GM18873 (cell line): Measurements from ENCODE around the gene GJA10.

Experiments
- ATAC-seq: cut with Tn5 transposase; IDR thresholded peaks from one replicate; pipeline ENCODE4 v1.9.1; 2021; ENCODE audit warnings: mild to moderate bottlenecking, moderate library complexity, moderate number of reproducible peaks; ENCODE audit not compliant: unreplicated experiment, low FRiP score

GJA10 gene

DNA sequence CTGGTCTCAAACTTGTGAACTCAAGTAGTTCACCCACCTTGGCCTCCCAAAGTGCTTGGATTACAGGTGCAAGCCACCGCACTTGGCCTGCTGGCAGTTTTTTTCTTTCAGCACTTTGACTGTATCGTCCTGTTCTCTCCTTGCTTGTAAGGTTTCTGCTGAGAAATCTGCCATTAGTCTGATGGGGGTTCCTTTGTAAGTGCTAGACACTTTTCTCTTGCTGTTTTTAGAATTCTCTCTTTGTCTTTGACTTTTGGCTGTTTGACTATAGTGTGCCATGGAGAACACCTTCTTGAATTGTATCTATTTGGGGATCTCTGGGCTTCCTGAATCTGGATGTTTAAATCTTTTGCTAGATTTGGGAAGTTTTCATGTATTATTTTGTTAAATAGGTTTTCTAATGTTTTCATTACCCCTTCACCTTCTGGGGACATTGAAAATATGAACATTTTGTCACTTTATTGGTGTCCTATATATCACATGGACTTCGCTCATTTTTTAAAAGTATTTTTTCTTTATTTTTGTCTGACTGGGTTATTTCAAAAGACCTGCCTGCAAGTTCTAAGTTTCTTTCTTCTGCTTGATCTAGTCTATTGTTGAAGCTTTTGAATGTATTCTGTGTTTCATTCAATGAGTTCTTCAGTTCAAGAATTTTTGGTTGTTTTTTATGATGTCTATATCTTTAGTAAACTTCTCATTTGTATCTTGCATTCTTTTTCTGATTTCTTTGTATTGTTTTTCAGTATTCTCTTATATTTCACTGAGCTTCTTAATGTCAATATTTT is 22.1 kb downstream of the GJA10 start:
- ATAC-seq = no peak

DNA sequence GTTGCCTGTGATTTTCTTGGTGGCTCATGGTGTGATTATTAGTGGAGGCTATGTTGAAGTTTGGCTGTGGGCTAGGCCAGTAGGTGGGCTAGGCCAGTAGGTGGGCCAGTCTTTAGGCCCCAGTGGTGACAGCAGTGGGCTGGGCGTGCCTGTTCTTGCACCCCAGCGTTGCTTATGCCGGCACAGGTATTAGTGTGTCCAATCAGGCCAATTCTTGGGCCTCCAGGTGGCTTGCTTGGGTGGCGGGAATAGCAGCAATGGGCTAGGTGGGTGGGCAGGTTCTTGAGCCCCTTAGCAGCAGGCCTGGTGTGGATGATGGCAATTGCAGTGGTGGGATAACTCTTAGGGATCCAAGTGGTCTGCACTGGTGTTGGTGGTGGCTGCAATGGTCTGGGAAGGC is 22.9 kb downstream of the GJA10 start:
- ATAC-seq = no peak

DNA sequence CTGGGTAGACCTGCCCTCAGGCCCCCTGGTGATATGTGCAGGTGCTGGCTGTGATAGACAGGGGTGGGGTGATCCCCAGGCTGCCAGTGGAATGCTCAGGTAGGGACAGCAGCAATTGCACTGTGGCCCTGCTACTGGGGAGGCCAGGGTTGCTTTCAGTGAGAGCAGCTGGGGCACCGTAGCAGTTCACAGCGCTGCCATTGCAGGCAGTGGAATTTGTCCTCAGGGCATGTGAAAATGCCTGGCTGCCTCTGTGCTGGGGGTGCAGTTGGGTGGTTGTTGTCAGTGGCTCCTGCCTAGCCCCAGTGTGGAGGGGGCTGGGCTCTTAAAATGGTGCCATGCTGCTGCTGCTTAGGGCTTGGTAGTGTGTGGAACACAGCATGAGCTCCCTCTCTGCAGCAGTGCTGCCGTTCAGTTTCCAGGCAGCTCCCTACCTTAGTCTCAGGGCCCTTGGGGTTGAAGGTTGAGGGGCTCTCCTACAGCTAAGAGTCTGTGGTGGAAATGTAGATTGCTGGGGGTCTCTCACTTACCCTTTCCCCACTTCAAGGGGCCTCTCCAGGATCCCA is 23.6 kb downstream of the GJA10 start:
- ATAC-seq = no peak

DNA sequence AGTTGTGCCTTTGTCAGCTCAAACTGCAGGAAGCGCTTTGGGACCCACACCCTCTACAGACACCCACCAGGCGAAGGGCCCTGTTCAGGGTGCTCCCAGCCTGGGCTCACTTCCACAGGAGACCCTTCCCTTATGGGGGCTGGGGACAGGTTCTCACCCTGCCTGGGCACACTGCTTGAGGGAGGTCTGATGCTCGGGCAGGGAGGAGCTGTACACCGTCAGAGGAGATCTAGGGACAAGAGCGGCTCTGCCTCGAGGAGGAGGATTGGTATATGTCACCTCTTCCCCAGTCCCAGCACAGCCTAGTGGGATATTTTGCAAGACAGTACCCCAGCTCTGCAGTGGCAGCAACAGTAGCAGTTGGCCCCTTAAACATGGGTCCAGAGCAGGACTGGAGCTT is 26.9 kb downstream of the GJA10 start:
- ATAC-seq = no peak

DNA sequence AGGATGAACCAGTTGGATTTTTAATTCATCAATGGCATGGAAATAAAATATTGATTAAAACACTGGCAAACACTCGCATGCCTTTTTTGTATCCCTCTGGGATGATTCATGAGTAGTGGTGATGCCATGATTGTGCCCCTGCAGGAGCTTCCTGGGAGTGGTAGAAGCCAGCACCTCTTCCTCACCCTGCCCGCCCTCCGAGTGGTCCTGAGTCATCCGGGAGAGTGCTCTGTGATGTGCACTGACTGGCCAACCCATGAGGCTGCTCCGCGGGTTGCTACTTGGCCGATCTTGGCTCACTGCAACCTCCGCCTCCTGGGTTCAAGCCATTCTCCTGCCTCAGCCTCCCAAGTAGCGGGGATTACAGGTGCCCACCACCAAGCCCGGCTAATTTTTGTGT is 27.4 kb downstream of the GJA10 start:
- no peak for ATAC-seq

DNA sequence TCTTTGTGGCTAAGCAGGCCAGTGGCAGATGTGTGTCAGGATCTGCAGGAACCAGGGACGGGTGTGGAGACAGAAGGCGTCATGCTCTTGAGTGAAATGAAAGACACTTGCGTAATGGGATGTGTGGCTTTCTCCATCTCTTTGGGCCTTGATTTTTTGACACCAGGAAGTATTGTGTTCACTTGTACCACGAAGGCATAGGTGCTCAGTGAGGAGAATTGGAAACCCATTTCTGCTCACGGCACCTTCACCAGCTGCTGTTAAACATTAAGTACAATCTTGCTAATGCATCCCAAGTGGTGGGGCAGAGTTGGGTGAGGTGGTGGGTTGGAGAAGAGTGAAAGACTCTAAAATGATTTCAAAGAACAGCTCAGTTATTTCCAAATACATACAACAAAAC is 30.0 kb downstream of the GJA10 start:
- ATAC-seq = no peak

DNA sequence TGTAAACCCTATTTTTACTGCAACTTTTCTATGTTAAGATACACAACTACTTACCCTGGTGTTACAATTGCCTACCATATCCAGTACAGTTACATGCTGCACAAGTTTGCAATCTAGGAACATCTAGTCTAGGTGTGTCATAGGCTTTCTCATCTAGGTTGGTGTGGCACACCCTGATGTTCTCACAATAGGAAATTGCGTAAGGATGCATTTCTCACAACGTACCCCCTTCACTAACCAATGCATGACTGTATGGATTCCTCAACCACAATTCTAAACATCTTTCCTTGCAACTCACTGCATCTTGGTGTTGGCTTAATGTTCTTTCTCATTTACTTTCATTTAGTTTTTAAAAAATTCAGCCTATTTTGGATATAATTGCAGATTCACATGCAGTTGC is 31.6 kb downstream of the GJA10 start:
- no peak for ATAC-seq

DNA sequence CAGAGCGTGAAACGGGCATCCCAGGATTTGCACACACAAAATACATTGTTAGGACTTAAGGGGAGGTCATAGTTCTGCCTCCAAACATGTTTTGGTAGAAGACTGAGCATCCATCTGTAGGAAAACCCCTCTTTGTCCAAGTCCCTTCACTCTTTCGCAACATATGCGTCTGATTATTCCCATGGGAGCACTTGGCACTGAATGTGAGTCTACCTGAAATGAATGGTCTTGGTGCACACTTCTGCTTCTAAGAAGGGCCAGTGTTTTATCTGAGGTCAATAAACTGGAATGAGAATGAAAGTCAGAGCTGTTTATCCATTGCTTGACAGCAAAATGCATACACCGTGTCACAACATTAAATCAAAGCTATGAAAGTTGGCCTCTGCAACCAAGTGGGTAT is 33.0 kb downstream of the GJA10 start:
- no peak for ATAC-seq

DNA sequence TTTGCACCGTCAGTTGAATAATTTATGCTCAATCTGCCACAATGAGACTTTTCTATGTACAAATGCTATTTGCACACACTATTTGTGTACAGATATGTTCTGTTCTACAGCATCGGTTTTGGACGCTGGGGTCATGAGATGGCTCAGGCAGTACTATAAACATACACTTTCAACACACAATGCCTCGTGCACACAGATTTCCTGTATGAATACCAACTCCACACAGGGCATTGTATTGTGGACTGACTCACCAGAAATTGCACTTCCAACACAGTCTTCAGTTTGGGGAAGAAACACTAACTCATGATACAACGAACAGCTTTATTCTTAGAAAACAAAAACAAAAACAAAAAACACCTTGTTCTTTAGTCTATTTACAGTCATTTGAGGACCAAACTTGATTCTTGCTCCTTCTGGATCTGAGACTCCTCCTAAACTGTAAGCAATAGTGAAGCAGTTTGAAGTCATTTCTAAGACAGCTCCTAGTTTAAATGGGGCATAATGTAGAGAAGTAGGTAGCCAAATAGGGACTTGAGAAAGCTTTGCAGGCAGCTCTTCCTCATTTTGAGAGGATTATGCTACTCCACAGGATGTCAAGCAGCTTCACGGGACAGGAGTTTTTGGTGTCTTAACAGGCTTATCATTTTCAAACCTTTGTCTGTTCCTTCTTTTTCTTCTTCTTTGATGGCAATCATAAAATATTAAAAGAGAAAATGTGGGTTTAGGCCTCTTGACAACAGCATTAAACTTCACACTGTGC is 33.7 kb downstream of the GJA10 start:
- ATAC-seq = no peak

DNA sequence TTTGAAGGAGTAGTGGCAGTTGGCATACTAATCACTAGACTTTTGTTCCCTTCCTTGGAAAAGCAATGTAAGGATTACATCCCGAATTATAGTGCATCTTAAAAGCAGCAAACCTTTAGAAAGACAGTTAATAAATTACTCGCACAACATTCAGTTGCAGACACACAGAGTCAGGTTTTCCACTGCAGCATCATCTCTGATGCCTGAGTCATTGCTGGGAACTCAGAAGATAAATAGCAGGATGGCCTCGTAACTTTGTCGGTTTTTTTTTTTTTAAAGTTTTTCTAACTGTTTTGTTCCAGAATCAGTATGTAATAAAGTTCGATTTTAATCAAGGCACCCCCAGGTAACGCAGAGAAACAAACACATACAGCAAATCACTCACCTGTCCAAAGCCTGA is 34.3 kb downstream of the GJA10 start:
- no peak for ATAC-seq

DNA sequence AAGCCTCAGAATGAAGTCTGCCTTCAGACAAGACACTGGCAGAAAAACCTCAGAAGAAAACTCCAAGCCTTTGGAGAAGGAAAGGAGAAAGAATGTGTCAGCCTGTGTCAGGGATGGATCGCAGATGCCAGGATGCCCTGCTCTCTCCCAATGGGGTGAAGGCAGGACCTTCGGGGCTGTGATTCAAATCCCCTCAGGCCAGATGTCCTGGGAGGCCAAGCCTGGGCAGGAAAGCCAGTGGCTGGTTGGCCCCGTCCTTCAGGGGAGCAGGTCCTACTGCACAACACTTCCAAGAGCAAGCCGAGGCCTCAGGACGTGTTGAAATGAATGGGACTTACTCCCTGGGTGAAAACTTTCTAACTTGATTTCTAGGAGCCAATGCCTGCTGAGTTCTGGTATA is 36.5 kb downstream of the GJA10 start:
- ATAC-seq = no peak

DNA sequence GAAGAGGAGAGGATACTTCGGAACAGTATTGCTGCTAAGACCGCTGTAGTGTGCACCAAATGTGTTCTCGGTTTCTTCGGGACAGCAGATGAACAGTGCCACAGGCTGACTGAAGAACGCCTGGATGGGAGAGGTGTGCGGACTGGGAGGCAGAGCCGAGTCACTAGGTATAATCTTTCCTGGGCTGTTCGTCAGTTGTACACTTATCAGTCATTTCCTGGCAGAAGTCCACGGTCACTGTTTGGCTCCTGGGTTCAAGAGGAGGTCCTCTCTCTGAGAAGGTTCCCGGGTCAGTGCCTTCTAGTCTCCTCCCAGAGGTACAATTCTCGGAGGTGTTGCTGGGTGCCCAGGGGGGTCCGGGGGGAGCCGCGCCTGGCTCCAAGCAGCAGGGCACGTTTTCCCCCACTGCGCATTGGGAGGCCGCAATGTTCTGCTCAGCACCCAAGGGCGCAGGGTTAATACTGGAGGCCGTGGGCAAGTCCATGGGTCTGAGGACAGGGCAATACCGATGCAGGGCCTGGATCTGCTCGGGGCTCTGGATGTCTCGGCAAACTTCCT is 38.1 kb downstream of the GJA10 start:
- ATAC-seq = no peak

DNA sequence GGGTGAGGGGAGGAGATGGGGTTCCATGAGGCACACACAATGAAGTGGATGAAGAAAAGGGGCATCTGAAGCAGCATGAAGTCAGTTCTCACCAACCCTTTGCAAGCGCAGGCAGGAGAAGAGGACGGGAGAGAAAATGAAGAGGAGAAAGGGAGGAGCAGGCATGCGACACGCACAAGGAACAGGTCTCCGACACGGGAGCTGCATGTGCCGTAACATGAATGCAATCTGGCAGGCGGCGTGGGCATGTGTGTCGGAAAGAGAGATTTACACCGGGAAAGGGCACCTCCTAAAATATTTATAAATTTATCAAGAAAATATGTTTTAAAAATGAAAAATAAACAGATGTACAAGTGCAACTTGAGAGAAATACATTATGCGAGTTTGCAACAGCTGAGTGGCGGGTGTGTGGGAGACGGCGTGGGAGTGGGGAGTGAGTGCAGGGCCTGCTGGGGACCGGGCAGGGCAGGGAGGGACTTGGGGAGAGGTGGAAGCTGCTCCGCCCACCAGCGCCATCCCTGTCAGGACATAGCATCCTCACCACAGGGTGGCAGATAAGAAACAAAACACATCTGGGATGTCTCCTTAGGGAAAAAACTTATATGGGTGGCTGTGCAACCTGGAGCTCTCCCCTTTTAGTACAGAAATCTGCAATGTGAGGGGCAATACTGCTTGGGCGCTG is 40.6 kb downstream of the GJA10 start:
- no peak for ATAC-seq

DNA sequence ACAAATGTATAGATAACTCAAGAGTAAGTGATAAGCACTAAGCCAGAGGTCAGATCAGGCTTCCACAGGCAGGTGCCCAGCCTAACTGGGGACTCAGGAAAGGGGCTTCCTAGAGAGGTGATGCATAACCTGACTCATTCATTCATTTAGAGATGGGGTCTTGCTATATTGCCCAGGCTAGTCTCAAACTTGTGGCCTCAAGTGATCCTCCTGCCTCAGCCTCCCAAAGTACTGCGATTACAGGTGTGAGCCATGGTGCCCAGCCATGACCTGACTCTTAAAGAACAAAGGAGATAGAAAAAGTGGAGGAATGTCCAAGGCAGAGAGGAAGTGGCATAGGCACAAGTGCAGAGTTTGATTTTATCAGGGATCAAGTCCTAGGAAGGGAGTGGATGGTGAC is 41.9 kb downstream of the GJA10 start:
- no peak for ATAC-seq

DNA sequence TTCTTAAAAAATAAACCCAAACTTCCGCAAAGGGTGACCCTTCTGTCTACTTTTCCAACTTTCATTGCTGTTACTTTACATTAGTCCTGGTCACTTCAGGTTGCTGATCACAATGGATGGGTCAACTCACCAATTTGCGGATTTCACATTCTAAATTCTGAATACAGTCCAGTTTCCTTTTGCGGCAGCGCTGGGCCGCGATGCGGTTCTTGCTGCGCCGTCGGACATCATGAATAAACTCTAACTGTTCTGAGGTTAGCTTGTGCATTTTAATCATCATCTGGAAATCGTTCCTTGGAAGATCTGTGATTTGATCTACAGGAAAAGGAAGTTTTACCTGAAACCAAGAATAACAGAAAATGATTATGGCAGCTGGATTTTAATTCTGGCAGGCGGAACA is 43.7 kb downstream of the GJA10 start:
- no peak for ATAC-seq

DNA sequence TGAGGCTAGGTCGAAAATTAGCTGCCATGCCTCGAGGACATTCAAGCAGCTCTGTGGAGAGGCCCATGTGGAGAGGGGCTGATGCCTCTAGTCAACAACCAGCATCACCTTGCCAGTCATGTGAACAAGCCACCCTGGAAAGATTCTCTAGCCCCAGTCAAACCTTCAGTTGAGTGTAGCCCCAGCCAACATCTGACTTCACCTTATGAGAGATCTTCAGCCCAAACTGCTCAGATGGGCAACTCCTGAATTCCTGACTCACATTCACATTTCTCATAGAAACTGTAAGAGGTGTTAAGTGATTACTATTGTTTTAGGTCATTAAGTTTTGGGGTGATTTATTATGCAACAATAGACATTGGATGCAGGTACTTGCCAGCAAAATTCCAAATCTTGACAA is 44.9 kb downstream of the GJA10 start:
- no peak for ATAC-seq

DNA sequence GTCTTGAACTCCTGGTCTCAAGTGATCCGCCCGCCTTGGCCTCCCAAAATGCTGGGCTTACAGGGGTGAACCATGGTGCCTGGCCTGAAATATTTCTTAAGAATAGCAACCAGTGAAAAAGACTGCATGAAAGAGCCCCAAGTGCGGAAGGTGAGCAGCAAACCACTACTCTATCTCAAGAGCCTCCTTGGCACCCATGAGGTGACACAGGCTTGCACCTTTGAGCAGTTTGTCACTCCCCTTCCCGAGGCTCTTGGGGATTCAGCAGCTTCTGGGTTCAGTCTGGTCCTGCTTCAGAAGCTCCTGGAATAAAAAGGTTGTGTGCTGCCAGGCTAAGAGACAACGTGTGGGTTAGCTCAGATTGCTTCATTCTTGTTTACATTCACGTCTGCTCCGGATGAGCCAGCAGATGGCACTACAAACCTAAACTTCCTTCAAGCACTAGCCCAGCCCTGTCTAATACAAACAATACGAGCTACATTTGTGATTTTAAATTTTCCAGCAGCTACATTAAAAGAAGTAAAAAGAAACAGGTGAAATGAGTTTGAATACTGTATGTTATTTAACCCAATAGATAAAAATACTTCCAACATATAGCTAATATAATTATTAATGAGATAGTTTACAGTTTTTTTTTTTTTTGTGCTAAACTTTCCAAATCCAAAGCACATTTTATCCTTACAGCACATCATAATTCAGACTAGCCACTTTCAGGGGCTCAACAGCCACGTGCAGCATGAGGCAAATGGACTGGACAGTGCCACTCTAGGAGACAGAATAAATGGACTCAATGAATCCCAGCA is 46.2 kb downstream of the GJA10 start:
- no peak for ATAC-seq

DNA sequence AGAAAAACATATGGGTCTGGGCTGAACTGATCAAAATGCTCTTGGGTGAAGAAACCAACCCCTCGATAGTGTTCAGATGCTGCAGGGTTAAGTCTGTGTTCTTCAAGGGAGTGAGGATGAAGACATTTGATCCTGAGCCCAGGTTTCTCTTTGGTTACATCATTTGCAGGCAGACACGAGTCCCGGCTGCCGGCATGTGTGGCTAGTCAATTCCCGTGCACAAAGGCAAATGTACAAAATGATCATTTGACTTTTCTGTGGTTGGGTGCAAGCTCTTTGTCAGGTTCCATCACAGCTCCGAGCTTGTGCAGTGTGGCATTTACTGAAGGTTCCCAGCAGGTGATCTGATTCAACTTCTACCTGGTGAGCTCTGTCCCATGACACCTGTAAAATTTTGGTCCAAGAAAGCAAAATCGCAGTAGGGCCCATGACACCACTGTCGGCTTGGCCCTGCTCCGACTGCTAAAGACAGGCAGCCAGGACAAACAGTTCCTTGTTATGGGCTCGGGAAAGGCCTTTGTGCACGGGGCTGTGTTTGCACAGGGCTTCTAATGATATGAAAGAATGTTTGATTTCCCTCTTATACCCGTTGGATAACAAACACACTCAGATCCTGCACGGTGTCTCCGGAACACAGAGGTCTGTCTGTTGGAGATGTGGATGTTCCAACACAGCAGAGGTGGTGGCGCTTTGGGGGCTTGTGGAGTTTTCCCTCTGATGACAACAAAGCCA is 46.9 kb downstream of the GJA10 start:
- no peak for ATAC-seq

DNA sequence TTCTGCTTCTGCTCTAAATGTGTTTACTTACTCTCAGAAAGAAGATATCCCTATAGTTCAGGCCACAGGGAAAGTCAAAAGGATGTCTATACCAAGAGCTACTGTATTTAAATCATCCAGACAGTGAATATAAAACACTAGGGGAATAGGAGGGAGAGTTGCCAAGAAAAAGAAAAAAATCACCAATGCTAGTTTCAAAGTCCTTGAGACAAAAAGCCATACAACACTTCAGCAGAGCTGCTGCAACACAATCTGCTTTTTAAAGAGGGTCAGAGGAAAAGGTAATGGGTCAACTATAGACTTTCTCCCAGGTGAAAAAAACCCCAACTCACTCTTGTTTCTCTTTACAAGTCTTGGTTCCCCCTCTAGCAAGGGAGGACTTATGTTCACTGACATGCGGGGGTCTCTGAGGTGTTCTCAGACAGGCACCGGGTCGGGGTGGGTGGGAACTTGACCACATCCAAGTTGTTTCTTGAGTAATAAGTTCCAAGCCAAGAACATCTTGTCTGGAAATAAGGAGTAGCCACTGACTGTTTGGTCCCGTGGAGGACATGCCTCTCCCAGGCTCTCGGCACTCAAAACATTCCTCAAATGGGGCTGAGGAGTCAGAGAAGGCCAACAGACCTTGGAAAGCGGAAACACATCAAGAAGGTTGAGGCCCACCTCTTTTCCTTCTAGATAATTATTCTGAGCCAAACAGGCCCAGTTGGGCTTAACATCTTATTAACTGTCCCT is 47.7 kb downstream of the GJA10 start:
- ATAC-seq = no peak
